MV-4-11 (cell line): ENCODE data around the gene FOXC2.
A peak's percentile ranks its signal among the peaks of the same experiment; 100 is the strongest.

ENCODE experiments used
- DNase-seq: peaks from one replicate; lab custom pipeline; 2025; lab: John Stamatoyannopoulos, UW

Gene FOXC2

GRCh38 chr16:86566601-86566965 is at the start of gene FOXC2:
TSS of gene FOXC2 (plus strand) at chr16:86566829. CDS start at chr16:86567336, 507 bp downstream.
- no peak for DNase-seq

DNA sequence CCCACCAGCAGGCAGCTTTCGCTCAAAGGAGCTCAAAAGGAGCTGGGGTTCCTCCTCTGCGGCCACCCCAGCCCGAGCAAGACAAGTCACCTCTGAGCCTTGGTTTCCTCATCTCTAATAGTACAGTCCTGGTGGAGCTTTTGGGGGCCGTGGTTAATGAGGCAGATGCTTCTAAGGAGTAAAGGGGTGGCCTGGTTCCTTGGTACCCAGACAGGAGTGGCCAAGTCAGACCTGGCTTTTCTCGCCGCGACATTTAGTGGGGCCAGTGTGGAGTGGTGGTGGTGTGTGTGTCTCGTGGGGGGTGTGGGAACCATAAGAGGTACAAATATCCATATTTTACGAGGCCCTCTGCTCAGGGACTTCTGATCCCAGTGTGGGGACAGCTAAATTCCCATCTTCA is 49.6 kb upstream of the FOXC2 start:
- DNase-seq: no peak

GRCh38 chr16:86517652-86518258 is 48.9 kb upstream of the FOXC2 start:
- DNase-seq: no peak

- DNase-seq: no peak
These were observed 47.5 kb upstream of the FOXC2 start for GRCh38 chr16:86519007-86519648.

- peak; percentile 17 for DNase-seq
These were observed 46.8 kb upstream of the FOXC2 start for GRCh38 chr16:86519649-86520316.

DNA sequence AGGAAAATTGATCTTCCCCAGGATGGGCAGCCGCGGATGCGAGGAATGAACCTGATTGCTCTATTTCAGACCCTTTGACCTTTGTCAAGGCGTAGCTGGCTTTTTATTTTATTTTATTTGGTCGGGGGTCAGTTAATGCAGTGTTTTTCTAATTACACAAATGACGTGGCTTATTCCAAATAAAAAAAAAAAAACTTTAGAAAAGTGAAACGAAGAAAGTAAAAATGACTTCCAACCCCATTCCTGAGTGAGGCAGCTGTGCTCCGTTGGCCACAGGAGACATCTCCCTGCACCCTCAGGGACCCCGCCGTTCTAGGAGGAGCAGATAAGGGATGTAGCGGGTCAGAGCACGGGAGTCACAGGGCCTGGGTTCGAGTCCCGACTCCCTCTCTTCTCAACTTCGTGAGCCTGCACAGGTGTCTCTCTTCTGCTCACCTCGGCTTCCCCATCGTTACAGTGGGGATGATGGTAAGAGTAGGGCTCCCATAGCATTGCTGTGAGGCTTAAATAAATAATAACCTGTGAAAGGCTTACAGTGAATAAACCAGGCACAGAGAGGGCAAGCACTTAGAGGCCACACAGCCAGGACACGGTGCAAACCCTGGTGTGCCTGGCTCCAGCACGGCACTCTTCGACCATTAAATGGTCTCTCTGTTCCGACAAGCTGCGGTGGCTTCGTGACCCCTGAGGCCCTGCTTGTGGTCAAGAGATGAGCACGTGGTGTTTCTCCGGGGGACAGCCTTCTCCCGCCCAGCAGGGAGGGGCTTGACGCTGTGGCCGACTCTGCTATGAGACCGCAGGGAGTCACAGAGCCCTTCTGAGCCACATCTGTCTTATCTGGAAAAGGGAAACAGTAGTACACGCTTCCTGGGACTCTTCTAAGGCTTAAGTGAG is 46.1 kb upstream of the FOXC2 start:
- peak; percentile 88 for DNase-seq

DNA sequence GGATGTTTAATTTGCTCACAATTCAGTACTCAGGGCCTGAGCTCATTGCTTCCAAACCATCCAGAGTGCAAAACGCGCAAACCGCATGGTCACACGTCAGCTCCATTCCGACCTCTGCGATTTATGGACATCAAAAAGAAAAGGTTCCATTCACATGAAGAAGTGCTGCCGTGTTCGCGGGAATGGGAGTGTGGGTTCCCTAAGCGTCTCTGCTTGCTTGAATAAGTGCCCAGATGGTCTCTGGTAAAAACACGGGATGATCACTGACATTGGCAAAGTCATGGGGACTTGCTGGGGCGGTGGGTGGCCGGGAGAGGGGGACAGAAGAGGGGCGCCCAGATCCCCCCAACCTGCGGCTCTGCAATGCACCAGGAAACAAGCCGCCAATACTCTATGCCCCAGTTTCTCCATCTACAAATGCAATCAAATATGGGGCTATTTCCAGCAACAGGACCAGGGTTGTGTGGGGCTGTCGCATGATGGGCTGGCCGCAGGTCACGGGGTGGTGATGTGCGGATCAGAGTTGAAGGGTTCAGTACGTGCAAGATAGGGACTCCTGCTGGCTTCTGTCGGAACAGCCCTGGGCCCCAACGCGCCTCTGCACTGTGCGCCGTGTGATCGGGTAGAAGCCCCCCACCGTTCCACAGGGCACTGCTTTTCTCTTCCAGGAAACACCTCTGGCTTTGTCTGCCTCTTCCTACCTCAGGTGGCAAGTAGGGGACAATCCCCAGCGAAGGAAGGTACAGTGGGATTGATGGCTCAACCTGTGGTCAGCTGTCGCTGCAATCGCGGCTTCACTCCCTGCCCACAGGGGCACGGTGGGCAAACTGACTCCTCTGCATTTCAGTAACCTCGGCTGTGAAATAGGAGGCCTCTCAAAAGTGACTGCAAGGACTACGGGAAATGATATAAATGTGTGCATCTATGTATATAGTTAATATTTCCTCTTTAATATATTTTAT is 45.1 kb upstream of the FOXC2 start:
- peak; percentile 11 for DNase-seq

GRCh38 chr16:86522634-86523033 is 44.0 kb upstream of the FOXC2 start:
- DNase-seq: no peak

DNA sequence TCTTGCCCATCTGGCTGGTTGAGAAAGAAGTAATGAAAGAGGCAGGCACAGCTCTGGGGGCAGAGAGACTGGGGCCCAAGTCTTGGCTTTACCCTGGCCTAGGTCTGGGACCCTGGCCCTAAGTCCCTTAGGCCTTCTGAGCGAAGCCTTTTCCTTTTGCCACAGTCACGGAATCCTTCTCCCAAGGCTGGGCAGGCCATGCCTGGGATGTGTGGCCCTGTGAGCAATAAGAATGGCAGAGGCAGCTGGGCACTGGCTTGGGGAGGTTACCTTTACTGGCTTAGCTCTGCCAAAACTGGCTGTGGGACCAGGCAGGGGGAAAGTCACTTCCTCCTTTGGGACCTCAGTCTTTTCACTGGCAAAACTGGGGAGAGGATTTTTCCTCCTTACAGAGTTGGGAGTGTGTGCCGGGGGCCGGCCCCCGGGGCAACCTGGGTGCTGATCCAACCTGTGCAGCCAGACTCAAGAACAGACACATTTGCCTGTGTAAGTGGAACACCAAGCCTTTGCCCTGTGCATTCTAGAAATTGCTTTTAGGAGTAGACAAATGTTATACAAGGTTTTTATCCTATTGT is 43.4 kb upstream of the FOXC2 start:
- no peak for DNase-seq

GRCh38 chr16:86524029-86524428 is 42.6 kb upstream of the FOXC2 start:
- DNase-seq: no peak

GRCh38 chr16:86525696-86526095 is 40.9 kb upstream of the FOXC2 start:
- DNase-seq: no peak

GRCh38 chr16:86527366-86527765 is 39.3 kb upstream of the FOXC2 start:
- DNase-seq: no peak

GRCh38 chr16:86528061-86528929 is 38.3 kb upstream of the FOXC2 start:
- no peak for DNase-seq

- DNase-seq: no peak
These were observed 37.5 kb upstream of the FOXC2 start for GRCh38 chr16:86529160-86529559.

GRCh38 chr16:86530251-86531190 is 36.1 kb upstream of the FOXC2 start:
- no peak for DNase-seq

GRCh38 chr16:86531191-86531545 is 35.5 kb upstream of the FOXC2 start:
- no peak for DNase-seq

DNA sequence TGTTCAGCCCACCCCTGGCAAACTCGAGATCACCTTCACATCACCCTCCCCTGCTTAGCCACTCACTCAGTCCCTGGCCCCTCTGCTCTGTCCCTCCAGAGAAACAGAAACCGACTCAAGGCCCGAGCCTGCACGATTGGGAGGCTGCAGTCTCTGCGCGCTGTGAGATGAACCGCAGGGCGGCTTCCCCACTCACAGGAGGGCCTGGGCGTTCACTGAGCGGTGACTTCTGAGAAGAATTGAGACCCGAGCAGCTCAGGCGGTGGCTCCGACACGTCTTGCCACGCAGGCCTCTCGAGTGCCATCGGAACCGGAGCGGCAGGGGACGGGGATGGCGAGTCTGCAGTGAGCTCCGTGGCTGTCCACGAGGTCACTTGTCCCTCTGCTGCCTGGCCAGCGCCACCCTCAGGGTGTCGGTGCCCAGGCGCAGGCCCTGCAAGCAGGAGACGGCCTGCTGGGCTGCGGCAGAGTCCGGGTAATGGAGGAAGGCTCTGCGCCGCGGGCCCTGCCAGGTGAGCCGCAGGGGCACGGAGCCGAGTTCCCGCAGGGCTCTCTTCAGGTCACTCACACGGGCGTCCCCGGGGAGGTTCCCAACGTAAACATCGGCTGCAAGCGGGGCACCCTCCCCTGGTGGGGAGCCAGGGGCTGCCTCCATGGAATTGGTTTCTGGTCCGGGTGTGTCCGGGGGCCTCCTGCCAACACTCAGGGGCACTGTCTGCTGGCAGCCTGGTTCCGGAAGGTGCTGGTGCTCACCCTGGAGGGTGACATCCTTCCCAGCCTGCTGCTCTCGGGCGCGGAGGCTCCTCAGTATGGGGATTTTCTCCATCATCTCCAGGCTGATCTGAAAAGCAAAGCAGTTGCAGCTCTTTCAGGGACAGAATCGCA is 34.7 kb upstream of the FOXC2 start:
- DNase-seq: no peak

DNA sequence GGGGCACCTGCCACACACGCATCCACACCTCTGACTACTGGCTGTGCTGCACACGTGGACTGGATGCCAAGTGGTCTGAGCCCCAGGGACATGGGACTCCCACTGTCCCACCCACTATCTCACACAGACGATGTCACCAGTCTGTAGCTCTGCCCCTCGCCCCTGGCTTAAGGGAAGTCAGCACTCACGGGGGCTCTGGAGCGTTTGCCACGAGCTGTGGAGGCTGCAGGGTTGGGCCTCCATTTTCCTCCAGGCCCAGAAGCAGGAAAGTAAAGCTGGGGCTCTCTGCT is 34.2 kb upstream of the FOXC2 start:
- no peak for DNase-seq
